Measurements from ENCODE around the gene NEDD9. TPM values are rescaled to one million over a fixed set of nuclear protein-coding genes. Genes with fewer than 3 reads are reported as not detected.

NEDD9 gene
- total RNA-seq, 1 experiment from 2014 or later: 0.28 TPM

GRCh38 chr6:11168091-11168635 is 64.3 kb downstream of the NEDD9 start:
- Histone ChIP-seq H3K4me1 (ENCODE audit: control insufficient read depth, insufficient read depth, low read length) (no peaks in the 10 kb centered on the region), H3K36me3 (ENCODE audit: control insufficient read depth, insufficient read depth, low read length) (no peaks in the 10 kb centered on the region), H3K27ac (ENCODE audit: low read length) (no peak overlapping the region), H3K27me3 (ENCODE audit: control insufficient read depth, insufficient read depth, low read length) (no peaks in the 10 kb centered on the region), H3K4me3 (ENCODE audit: low read depth in 2 of 2, low read length in 2 of 2) (no peak overlapping the region), H3K9me3 (ENCODE audit: control insufficient read depth, insufficient read depth, low read depth, low read length) (no peaks in the 10 kb centered on the region)
- ChIA-PET POLR2A (interaction anchor here (0.7 kb wide), 1 partner anchor 167 kb away, joined by 4 read pairs; no protein-coding TSS in a partner anchor), CTCF (no interaction called here)
- ATAC-seq: no peak
- in situ Hi-C loops (cut with HindIII; ENCODE audit: low pct_unique_long_range_greater_than_20kb, low sequenced_read_pairs) (no loop called here), intact Hi-C loops (cut with micrococcal nuclease; ENCODE audit: unreplicated experiment) (no loop called here)
- DNase-seq (ENCODE audit: low read depth, low spot score): no peak
- TF ChIP-seq SIN3A (IDR thresholded peaks at IDR 0.05; ENCODE audit: borderline replicate concordance, insufficient read depth, low read depth, low read length) (no peak), POLR2AphosphoS5 (IDR thresholded peaks at IDR 0.05; ENCODE audit: low read depth, low read length) (no peak), TCF7L2 (IDR thresholded peaks at IDR 0.05; ENCODE audit: low read depth, low read length) (no peak), CTCF (IDR thresholded peaks at IDR 0.05) (no peak)
- no TSS peak for BruUV-seq (replicated peaks)

GRCh38 chr6:11166948-11167347 is 65.5 kb downstream of the NEDD9 start:
- Histone ChIP-seq H3K27ac (ENCODE audit: low read length) (no peak overlapping the region), H3K4me1 (ENCODE audit: control insufficient read depth, insufficient read depth, low read length) (no peaks in the 10 kb centered on the region), H3K36me3 (ENCODE audit: control insufficient read depth, insufficient read depth, low read length) (no peaks in the 10 kb centered on the region), H3K9me3 (ENCODE audit: control insufficient read depth, insufficient read depth, low read depth, low read length) (no peaks in the 10 kb centered on the region), H3K27me3 (ENCODE audit: control insufficient read depth, insufficient read depth, low read length) (no peaks in the 10 kb centered on the region), H3K4me3 (ENCODE audit: low read depth in 2 of 2, low read length in 2 of 2) (no peak overlapping the region)
- intact Hi-C loops (cut with micrococcal nuclease; ENCODE audit: unreplicated experiment) (no loop called here), in situ Hi-C loops (cut with HindIII; ENCODE audit: low pct_unique_long_range_greater_than_20kb, low sequenced_read_pairs) (no loop called here)
- DNase-seq (ENCODE audit: low read depth, low spot score): no peak
- BruUV-seq (replicated peaks): no TSS peak
- ATAC-seq: no peak
- ChIA-PET CTCF (interaction anchor here (0.6 kb wide), 1 partner anchor 19 kb away, joined by 3 read pairs; no protein-coding TSS in a partner anchor), POLR2A (no interaction called here)
- TF ChIP-seq POLR2AphosphoS5 (IDR thresholded peaks at IDR 0.05; ENCODE audit: low read depth, low read length): no peak
- TF ChIP-seq, protein P1, sequence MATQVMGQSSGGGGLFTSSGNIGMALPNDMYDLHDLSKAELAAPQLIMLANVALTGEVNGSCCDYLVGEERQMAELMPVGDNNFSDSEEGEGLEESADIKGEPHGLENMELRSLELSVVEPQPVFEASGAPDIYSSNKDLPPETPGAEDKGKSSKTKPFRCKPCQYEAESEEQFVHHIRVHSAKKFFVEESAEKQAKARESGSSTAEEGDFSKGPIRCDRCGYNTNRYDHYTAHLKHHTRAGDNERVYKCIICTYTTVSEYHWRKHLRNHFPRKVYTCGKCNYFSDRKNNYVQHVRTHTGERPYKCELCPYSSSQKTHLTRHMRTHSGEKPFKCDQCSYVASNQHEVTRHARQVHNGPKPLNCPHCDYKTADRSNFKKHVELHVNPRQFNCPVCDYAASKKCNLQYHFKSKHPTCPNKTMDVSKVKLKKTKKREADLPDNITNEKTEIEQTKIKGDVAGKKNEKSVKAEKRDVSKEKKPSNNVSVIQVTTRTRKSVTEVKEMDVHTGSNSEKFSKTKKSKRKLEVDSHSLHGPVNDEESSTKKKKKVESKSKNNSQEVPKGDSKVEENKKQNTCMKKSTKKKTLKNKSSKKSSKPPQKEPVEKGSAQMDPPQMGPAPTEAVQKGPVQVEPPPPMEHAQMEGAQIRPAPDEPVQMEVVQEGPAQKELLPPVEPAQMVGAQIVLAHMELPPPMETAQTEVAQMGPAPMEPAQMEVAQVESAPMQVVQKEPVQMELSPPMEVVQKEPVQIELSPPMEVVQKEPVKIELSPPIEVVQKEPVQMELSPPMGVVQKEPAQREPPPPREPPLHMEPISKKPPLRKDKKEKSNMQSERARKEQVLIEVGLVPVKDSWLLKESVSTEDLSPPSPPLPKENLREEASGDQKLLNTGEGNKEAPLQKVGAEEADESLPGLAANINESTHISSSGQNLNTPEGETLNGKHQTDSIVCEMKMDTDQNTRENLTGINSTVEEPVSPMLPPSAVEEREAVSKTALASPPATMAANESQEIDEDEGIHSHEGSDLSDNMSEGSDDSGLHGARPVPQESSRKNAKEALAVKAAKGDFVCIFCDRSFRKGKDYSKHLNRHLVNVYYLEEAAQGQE (IDR thresholded peaks at IDR 0.05; ENCODE audit: insufficient read depth in 1 of 2, low read depth in 2 of 2, low read length in 1 of 2): no peak
- TF ChIP-seq SIN3A (IDR thresholded peaks at IDR 0.05; ENCODE audit: borderline replicate concordance, insufficient read depth, low read depth, low read length): no peak
- TF ChIP-seq TCF7L2 (IDR thresholded peaks at IDR 0.05; ENCODE audit: low read depth, low read length): no peak
- no peak for TF ChIP-seq CTCF (IDR thresholded peaks at IDR 0.05)
